Daoy (cell line): ENCODE data around the gene ATP7A. TPM values are rescaled to one million over a fixed set of nuclear protein-coding genes. Genes with fewer than 3 reads are reported as not detected.
A peak's percentile ranks its signal among the peaks of the same experiment; 100 is the strongest.
"Not testable (repeated sequence)": the region's sequence is repeated elsewhere in the genome, so short reads cannot be mapped to it uniquely, and the experiment has no call there.

ENCODE experiments used
- DNase-seq: peaks from one replicate; pipeline ENCODE4 v3.0.0-alpha.2; 2015; ENCODE audit warnings: low read depth
- total RNA-seq: library from RNA; depleted of rRNA; stranded (reverse); fragments of >200 nt; shearing (Covaris generic); gene quantifications from 2 replicates; pipeline ENCODE4 v1.2.3, GENCODE V29; 2014; rRNA removed

Gene ATP7A
- total RNA-seq, 1 experiment from 2014 or later, result 3.1 TPM

DNA sequence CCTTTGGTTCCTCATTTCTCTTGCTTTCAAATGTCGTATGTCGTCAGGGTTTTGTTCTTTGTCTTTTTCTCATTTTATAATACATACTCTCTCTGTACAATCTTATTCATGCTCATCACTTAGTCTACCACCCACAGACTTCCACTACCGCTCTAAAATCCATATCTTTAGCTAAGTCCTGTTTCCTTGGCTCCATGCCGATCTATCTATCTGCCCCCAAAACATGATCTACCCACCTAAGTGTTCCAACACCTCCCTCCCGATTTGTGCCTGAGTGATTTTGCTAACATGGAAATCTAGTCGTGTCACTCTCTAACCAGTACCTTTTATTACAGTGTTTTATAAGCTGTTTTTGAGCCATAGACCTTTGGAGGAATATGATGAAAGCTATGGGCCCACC is 124.6 kb downstream of the ATP7A start:
- DNase-seq, result no peak

DNA sequence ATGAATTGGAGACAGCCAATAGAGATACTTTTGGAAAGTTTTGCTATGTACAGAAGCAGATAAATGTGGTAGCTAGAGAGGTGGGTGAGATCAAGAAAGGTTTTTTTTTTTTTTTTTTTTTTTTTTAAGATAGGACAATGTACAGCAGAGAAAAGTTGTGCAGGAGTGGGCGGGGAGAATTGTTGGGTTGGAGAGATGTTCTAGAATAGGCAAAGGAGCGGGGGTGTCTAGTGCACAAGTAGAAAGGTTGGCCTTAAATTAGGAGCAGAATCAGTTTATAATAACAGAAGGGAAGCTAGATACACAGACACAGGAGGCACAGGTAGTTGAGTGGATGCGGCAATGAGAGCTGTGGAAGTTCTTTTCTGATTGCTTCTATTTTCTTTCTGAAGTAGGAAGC is 127.4 kb downstream of the ATP7A start:
- DNase-seq, result no peak

DNA sequence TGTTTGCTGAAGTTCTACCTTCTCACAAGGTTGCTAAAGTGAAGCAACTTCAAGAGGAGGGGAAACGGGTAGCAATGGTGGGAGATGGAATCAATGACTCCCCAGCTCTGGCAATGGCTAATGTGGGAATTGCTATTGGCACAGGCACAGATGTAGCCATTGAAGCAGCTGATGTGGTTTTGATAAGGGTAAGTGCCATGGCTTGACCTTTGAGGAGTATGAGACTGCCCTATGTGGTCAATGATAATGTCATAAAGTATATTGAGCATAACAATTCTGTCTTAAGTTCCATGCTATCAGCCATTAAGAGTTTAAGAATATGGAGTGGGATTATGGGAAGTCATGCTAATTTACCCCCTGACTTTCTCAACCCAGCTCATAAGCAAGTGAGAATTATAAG is 132.1 kb downstream of the ATP7A start:
- no peak for DNase-seq

DNA sequence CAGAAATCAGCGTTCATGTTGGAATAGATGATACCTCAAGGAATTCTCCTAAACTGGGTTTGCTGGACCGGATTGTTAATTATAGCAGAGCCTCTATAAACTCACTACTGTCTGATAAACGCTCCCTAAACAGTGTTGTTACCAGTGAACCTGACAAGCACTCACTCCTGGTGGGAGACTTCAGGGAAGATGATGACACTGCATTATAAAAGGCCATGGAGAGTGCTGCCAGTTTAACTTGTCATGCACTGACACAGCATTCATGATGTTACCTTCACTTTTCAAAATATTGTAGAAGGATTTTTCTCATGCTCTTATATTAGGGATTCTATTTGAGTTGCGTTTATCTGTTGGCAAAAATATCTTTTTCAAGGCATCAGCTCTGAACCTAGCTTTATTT is 135.9 kb downstream of the ATP7A start:
- no peak for DNase-seq

DNA sequence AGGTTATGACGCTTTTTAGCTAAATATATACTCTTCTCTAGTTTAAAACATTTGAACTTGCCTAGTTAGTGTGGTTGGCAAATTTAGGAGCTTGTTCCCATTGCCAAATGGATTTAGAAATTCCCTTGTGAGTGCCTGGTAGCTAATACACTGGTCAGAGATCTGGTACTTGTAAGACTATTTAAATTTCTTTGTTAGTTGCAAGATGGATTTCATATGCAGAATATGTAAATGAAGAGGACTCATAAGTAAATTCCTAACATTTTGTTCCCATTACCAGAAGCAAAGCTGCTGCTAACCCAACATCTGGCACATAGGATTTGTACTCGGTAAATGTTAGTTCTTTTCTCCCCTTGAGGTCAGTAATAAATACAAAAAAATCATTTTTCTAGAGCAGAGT is 137.6 kb downstream of the ATP7A start:
- no peak for DNase-seq

DNA sequence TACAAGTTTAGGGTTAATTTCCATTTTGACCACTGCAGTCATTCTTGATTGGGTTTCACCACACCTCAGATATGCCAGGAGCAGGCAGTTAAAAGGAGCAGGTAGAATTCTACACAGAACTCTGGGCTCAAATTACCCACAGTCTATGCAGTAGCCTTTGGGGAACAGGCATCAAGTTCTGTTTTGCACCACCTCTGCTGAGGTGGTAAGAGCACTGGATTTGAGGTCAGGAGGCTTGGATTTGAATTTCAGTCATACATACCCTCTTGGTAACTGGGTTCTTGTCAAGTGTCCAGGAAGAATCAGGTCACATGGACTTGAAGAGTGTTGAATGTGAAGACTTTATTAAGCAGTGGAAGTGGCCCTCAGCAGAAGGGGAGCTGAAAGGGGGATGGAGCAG is 153.2 kb downstream of the ATP7A start:
- no peak for DNase-seq

DNA sequence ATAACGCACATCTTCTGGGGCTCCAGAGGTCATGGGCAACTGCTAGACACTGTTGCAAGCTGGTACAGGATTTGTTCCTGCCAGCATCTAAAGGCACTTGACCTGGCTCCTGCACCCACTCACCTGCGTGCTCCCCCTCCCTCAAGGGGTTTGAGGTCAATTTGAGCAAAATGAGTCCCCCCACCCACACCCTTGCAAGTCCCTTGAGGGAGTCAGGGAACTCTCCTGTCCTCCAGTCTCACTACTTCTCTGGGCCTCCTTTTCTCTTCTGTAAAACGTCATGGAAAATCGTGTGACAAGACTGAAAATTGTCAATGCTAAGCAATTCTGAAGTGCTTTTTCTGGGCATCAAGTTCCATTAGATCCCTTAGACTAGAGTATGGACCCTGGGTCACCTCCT is 153.7 kb downstream of the ATP7A start:
- no peak for DNase-seq

DNA sequence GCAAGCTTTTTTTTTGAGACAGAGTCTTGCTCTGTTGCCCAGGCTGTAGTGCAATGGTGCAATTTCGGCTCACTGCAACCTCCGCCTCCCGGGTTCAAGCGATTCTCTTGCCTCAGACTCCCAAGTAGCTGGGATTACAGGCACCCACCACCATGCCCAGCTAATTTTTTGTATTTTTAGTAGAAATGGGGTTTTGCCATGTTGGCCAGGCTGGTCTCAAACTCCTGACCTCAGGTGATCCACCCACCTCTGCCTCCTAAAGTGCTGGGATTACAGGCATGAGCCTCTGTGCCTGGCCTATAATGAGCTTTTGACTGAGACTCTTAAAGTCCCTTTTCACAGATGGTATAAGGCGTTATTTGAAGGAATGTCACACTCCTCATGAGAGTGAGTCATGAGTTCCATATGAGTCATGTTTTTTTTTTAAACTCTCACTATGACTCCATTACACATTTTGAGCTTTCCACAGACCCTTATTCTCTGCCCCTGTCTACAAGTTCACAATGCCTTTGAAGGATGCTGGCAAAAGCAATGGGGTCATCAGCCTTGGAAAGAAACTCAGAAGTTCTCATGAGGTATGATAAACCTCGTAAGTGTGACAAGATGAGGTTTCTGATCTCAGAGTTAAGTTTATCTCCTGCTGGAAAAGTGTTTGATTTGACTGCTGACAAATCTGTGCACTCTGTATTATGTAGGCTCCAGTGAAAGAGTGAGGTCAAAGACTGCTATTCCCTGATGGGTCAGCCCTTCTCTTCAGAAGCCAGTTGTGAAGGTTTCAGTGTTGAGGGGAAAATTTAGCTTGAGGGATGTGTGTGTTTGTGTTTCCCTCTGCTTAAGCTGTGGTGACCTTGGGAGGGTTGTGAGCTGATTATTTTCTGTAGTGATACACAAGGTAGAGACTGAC is 154.5 kb downstream of the ATP7A start:
- DNase-seq, result peak; percentile 22

DNA sequence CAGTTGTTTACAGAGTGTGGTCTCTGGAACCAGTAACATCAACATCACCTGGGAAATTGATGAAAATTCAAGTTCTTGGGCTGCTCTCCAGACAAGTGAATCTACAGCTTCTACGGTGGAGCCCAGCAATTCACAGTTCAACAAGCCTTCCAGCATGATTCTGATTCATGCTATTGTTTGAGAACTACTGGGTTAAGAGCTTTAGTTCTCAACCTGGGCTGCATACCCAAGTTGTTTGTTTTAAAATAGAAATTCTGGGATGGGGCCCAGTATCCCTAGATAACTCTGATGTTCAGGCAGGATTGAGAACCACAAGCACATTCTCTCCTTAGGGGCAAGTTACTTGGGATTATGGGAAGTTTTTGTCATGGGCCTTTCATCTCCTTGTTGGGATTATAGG is 155.6 kb downstream of the ATP7A start:
- no peak for DNase-seq

DNA sequence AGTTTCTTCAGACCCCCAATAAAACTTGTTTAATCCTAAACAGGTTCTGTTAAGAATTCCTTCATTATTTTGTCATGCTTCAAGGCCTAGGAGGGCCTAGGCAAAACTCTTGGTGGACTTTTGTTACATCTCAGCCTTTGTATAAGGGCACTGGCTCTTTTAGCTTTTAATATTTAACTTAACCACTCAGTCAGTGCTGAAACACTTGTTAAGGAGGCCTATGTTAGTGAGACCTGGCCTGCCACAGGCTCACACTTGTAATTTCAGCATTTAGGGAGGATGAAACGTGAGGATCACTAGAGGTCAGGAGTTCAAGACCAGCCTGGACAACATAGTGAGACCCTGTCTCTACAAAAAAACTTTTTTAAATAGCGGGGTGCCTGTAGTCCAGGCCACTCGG is 160.8 kb downstream of the ATP7A start:
- DNase-seq, result no peak

DNA sequence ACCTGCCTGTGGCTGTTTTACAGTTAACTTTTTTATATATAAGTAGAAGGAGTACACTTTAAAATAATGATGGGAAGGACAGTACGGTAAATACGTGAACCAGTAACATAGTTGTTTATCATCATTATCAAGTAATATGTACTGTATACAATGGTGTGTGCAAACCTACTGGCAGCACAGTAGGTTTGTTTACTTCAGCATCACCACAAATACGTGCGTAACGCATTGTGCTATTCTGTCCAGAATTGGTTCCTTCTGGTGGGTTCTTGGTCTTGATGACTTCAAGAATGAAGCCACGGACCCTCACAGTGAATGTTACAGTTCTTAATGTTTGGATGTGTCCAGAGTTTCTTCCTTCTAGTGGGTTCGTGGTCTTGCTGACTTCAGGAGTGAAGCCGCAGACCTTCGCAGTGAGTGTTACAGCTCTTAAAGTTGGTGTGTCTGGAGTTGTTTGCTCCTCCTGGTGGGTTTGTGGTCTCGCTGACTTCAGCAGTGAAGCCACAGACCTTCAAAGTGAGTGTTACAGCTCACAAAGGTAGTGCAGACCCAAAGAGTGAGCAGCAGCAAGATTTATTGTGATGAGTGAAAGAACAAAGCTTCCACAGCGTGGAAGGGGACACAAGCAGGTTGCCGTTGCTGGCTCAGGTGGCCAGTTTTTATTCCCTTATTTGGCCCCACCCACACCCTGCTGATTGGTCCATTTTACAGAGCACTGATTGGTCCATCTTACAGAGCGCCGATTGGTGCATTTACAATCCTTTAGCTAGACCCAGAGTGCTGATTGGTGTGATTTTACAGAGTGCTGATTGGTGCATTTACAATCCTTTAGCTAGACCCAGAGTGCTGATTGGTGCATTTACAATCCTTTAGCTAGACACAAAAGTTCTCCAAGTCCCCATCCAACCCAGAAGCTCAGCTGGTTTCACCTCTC is 162.9 kb downstream of the ATP7A start:
- DNase-seq, result not testable (repeated sequence)

DNA sequence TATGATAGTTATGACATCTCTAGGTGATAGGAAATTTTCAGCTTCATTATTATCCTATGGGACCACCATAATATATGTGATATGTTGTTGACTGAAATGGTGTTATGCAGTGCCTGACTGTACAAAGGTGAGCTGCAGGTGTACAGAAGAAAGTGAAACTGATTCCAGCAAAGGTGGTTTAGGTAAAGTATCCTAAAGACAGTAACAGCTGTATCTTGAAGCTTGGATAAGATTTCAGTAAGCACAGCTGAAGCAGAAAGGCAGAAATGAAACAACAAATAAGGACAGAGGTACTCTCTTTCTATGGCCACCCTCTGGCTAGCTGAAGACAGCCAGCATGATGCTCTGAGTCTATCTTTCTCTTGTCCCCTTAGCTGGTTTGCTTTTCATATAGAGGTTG is 163.6 kb downstream of the ATP7A start:
- no peak for DNase-seq

DNA sequence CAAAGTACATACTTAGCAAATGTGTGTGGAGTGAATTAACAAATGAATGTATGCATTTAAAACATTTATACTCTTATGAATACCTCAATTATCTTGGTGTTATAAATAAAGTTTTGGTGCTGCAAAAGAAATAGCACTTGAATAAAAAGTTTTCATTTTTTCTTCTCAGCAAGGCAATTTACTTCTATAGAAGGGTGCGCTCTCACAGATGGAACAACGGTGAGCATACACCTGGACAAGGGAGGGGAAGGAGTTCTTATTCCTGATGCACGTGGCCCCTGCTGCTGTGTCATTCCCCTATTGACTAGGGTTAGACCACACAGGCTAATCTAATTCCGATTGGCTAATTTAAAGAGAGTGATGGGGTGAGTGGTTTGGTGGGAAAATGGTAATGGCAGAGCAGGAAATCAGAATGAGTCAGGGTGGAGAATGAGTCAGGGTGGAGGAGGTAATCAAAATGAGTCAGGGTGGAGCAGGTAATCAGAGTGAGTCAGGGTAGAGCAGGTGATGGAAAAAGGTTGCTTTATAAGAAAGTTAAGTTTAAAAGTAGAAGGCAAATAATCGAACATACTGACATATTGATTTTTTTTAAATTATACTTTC is 165.4 kb downstream of the ATP7A start:
- no peak for DNase-seq

DNA sequence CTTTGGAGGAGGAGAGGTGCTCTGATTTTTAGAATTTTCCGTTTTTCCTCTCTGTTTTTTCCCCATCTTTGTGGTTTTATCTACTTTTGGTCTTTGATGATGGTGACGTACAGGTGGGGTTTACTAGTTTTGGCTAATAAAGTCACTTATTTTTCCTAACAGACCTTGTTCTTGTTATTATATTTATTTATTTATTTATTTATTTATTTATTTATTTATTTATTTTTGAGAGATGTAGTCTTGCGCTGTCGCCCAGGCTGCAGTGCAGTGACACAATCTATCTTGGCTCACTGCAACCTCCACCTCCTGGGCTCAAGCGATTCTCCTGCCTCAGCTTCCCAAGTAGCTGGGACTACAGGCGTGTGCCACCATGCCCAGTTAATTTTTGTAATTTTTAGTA is 170.9 kb downstream of the ATP7A start:
- DNase-seq, result not testable (repeated sequence)

DNA sequence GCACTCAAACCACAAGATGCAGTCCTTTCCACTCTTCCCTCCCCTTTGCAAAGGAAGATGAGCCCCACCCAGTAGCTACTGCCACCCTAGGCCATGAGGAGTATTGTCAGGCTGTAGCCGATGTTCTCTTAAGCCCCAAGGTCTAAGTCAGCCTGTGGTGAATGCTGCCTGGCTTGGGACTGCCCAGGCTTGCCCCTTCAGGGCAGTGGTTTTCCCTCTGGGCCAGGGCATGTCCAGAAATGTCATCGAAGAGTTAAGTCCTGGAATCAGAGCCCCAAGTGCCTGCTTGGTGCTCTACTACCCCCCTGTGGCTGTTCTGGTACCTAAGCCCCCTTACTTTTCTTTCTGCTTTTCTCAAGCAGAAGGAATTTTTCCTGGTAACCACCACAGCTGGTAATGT is 181.8 kb downstream of the ATP7A start:
- peak; percentile 3 for DNase-seq

DNA sequence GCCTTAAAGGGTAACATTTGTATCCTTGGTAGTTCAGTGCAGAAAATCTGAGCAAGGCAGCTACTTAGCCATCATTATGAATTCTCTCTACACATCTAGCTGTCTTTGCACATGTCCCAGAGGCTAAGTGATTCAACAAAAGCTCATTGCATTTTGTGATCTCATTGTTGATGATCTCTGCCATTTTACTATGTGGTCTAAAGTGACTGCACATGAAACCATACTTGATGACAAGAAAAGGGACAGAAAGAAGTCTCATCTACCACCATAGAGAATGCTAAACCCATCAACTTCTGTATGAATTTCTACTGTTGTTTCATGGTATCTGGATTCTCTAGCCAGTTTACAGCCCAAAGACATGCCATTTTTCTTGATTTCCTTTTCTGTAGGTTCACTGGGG is 187.6 kb downstream of the ATP7A start:
- no peak for DNase-seq

Other genes with a start within 250 kb of the ATP7A start
- 18.1 and 18.8 TPM in 2 replicates for gene ATRX, start 124.5 kb upstream of the ATP7A start, total RNA-seq
- gene MAGT1, start 15.3 kb upstream of the ATP7A start, total RNA-seq, result 34.2 and 37.4 TPM in 2 replicates
- gene COX7B, start 11.2 kb upstream of the ATP7A start, total RNA-seq, result 525 and 577 TPM in 2 replicates
- gene PGAM4, start 58.9 kb downstream of the ATP7A start, total RNA-seq, result not detected in 2 replicates
- 282 and 355 TPM in 2 replicates for gene PGK1, start 193.6 kb downstream of the ATP7A start, total RNA-seq
- 27.0 and 30.2 TPM in 2 replicates for gene TAF9B, start 229.0 kb downstream of the ATP7A start, total RNA-seq